HL-60 (cell line): Measurements from ENCODE around the gene SMAD7.

Experiments used
- DNase-seq, 2 experiments: peaks; one replicate each; pipeline ENCODE4 v3.0.0-alpha.2; 2010 to 2020; ENCODE audit warnings: low read depth in 1 of 2, low spot score in 1 of 2
- H3K27ac ChIP-seq: fragments of 250-450 bp; sonication (Bioruptor Pico); replicated peaks from 2 replicates; pipeline ENCODE4 v1.5.1; 2020; ENCODE audit warnings: mild to moderate bottlenecking, moderate library complexity
- H3K27me3 ChIP-seq: fragments of 250-450 bp; sonication (Bioruptor Pico); 2 replicates; pipeline ENCODE4 v1.5.1; 2021; ENCODE audit warnings: mild to moderate bottlenecking, moderate library complexity; ENCODE audit not compliant: insufficient read depth, poor library complexity, severe bottlenecking
- H3K4me3 ChIP-seq: replicated peaks from 2 replicates; pipeline ENCODE4 v1.5.1; 2011; ENCODE audit warnings: mild to moderate bottlenecking, control low read depth, low read length; ENCODE audit not compliant: insufficient read depth
- CTCF ChIP-seq: IDR thresholded peaks from one replicate; pipeline ENCODE4 v1.5.1; 2011; ENCODE audit warnings: low read length, control low read depth, inconsistent platforms; ENCODE audit not compliant: insufficient read depth
- GABPA ChIP-seq: IDR thresholded peaks from 2 replicates; pipeline ENCODE4 v1.6.1; 2012; ENCODE audit warnings: low read depth
- POLR2AphosphoS5 ChIP-seq: IDR thresholded peaks from 2 replicates; pipeline ENCODE4 v1.6.1; 2012; ENCODE audit warnings: low read depth
- REST ChIP-seq: IDR thresholded peaks from 2 replicates; pipeline ENCODE4 v1.6.1; 2012; ENCODE audit warnings: low read depth; ENCODE audit not compliant: insufficient replicate concordance
- SPI1 ChIP-seq: IDR thresholded peaks from 2 replicates; pipeline ENCODE4 v1.6.1; 2012; ENCODE audit warnings: low read depth, mild to moderate bottlenecking, borderline replicate concordance

Gene SMAD7

GRCh38 chr18:48937869-48938750, 12.7 kb downstream of the SMAD7 start:
- H3K27ac ChIP-seq = no peak overlapping the region
- no peaks in the 10 kb centered on the region for H3K27me3 ChIP-seq
- no peak for DNase-seq
- TF ChIP-seq GABPA (no peak), REST (no peak), SPI1 (no peak), POLR2AphosphoS5 (no peak), CTCF (no peak)
- H3K4me3 ChIP-seq = no peak overlapping the region

- no peak for TF ChIP-seq POLR2AphosphoS5
- no peak for TF ChIP-seq REST
- no peak for TF ChIP-seq GABPA
- TF ChIP-seq SPI1 = no peak
- TF ChIP-seq CTCF = no peak
- Histone ChIP-seq H3K27me3 (no peaks in the 10 kb centered on the region), H3K27ac (peak overlapping the region; percentile 90), H3K4me3 (peak overlapping the region; percentile 7; the same call in 1 of the 2 replicates)
- DNase-seq = no peak
Measured at GRCh38 chr18:48935433-48935774, 15.4 kb downstream of the SMAD7 start.

GRCh38 chr18:48934723-48935432, 15.9 kb downstream of the SMAD7 start:
- no peak; the same call in 1 of the 2 replicates for TF ChIP-seq POLR2AphosphoS5
- TF ChIP-seq SPI1 = peak; percentile 39; the same call in 1 of the 2 replicates
- H3K4me3 ChIP-seq = peak overlapping the region; percentile 20
- no peaks in the 10 kb centered on the region for H3K27me3 ChIP-seq
- H3K27ac ChIP-seq = peak overlapping the region; percentile 90
- peak in 1 of 2 experiments; percentile 72 for DNase-seq

GRCh38 chr18:48934415-48934722, 16.4 kb downstream of the SMAD7 start:
- DNase-seq = peak in 1 of 2 experiments; percentile 59
- H3K27me3 ChIP-seq = no peaks in the 10 kb centered on the region
- TF ChIP-seq CTCF = no peak
- TF ChIP-seq POLR2AphosphoS5 = no peak
- no peak for TF ChIP-seq REST
- TF ChIP-seq GABPA = no peak
- peak overlapping the region; percentile 90 for H3K27ac ChIP-seq
- no peak overlapping the region for H3K4me3 ChIP-seq
